ENCODE measurements around the gene GALR1. TPM values are rescaled to one million over a fixed set of nuclear protein-coding genes. Genes with fewer than 3 reads are reported as not detected.

GALR1 gene
- total RNA-seq, 1 experiment from 2014 or later = not detected

- TF ChIP-seq POLR2AphosphoS5 (IDR thresholded peaks at IDR 0.05; ENCODE audit: low read depth, low read length) (no peak), POLR2A (IDR thresholded peaks at IDR 0.05; ENCODE audit: borderline replicate concordance, extremely low read depth, insufficient read depth, insufficient read length) (no peak), SP1 (IDR thresholded peaks at IDR 0.05; ENCODE audit: low read depth) (no peak), EZH2 (IDR thresholded peaks at IDR 0.05) (no peak), ZBTB33 (IDR thresholded peaks at IDR 0.05; ENCODE audit: extremely low read depth, insufficient replicate concordance, low read length) (no peak), JUND (IDR thresholded peaks at IDR 0.05) (no peak), SRF (IDR thresholded peaks at IDR 0.05; ENCODE audit: low read depth) (no peak), REST (IDR thresholded peaks at IDR 0.05; ENCODE audit: low read depth) (no peak), ZFX (IDR thresholded peaks at IDR 0.05) (no peak), TCF7L2 (IDR thresholded peaks at IDR 0.05; ENCODE audit: borderline replicate concordance, extremely low read depth, insufficient read depth, insufficient read length) (no peak), FOSL1 (IDR thresholded peaks at IDR 0.05; ENCODE audit: low read depth) (no peak)
- intact Hi-C loops (cut with micrococcal nuclease) = no loop called here
- H3K27me3 ChIP-seq (ENCODE audit: insufficient read depth, low read length) = no peaks in the 10 kb centered on the region
- H3K9me2 ChIP-seq (ENCODE audit: insufficient read depth) = no peaks in the 10 kb centered on the region
- no peak overlapping the region for H2AFZ ChIP-seq (ENCODE audit: low read depth, low read length, poor library complexity, severe bottlenecking)
- ChIA-PET CTCF (interaction anchor here (1.2 kb wide), 1 partner anchor 9 kb away, joined by 5 read pairs; no protein-coding TSS in a partner anchor), POLR2A (no interaction called here), RAD21 (ENCODE audit: low non-redundant PET in 1 of 2, low total read pairs in 2 of 2, uncharacterized antibody in 2 of 2, unreplicated experiment in 2 of 2) (no interaction called here)
- no peaks in the 10 kb centered on the region for H4K20me1 ChIP-seq (ENCODE audit: insufficient read depth)
- no peaks in the 10 kb centered on the region for H3K9me3 ChIP-seq (ENCODE audit: control insufficient read depth in 1 of 2, insufficient read depth in 1 of 2, low read depth in 1 of 2, low read length in 2 of 2)
- no TSS peak for BruUV-seq (replicated peaks)
- H3K27ac ChIP-seq (ENCODE audit: low read depth, low read length) = no peak overlapping the region
- H3K4me2 ChIP-seq (ENCODE audit: low read length) = no peak overlapping the region
- H3K36me3 ChIP-seq (ENCODE audit: control insufficient read depth in 1 of 2, insufficient read depth in 2 of 2, low read length in 2 of 2) = no peaks in the 10 kb centered on the region
- H3K4me1 ChIP-seq (ENCODE audit: control insufficient read depth in 1 of 2, insufficient read depth in 2 of 2, low read length in 2 of 2) = peaks cover 5 to 10% of the 10 kb centered on the region in 2 experiments; a peak in 3 of 4 replicates
- no peak overlapping the region for H3K4me3 ChIP-seq (replicated peaks in 1 of 2; ENCODE audit: low read depth in 1 of 2, low read length in 2 of 2)
- no peak overlapping the region for H3K9ac ChIP-seq (ENCODE audit: low read length)
- DNase-seq (ENCODE audit: low read depth, low spot score) = no peak
- no peak for ATAC-seq
- H3K79me2 ChIP-seq (ENCODE audit: insufficient read depth, low read length) = no peaks in the 10 kb centered on the region
Measured at GRCh38 chr18:77220726-77221125, 28.9 kb upstream of the GALR1 start.
